DMS53 treated with DMSO at 0.1 percent for 48 hours (cell line): ENCODE results near the gene SF3B3.
"Not testable (repeated sequence)": the region's sequence is repeated elsewhere in the genome, so short reads cannot be mapped to it uniquely, and the experiment has no call there.

Experiments used
- DNase-seq: peaks from one replicate; lab custom pipeline; 2025; ENCODE audit not compliant: unreplicated experiment; lab: John Stamatoyannopoulos, UW

Gene SF3B3

DNA sequence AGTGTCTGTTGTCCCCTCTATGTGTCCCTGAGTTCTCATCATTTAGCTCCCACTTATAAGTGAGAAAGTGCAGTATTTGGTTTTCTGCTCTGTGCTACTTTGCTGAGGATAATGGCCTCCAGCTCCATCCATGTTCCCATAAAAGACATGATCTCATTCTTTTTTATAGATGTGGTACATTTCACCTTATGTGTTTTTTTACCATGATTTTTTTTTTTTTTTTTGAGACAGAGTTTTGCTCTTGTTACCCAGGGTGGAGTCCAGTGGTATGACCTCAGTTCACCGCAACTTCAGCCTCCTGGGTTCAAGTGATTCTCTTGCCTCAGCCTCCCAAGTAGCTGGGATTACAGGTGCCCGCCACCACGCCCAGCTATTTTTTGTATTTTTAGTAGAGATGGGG, 65.8 kb downstream of the SF3B3 start:
- not testable (repeated sequence) for DNase-seq

- no peak for DNase-seq
These were observed 66.4 kb downstream of the SF3B3 start for GRCh38 chr16:70589998-70590471.

GRCh38 chr16:70590722-70591415, 67.3 kb downstream of the SF3B3 start:
- no peak for DNase-seq

- DNase-seq = no peak
These were observed 68.0 kb downstream of the SF3B3 start for GRCh38 chr16:70591615-70592014.

DNA sequence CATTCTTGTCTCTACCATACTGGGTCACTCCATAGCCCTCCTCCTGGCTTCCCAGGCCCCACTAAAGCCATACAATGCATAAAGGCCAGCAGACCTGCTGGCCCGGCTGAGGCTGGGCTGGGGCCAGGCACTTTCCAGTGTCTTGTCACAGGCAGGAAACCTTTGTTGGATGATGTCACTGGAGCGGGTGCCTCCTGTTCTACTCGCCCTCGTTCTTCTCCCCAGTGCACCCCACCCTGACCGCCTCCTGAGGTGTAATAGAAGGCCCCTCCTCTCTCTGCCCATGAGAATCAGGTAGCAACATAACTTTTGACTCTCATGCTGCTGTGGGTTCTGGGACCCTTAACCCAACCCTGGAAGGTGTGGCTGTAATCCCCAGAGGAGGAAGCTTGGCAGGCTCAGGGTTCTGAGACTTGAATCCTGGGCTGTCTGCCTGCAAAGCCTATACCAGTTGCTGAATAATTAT, 68.5 kb downstream of the SF3B3 start:
- DNase-seq = no peak

DNA sequence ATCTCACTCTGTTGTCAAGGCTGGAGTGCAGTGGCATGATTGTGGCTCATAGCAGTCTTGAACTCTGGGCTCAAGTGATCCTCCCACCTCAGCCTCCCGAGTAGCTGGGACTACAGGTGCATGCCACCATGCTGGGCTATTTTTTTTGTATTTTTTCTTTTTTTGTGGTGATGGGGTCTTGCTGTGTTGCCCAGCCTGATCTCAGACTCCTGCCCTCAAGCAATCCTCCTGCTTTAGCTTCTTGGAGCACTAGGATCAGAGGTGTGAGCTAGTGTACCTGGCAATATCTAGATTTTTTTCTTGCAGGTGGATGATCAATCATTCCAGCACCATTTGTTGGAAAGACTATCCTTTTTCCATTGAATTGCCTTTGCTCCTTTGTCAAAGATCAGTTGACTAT, 69.9 kb downstream of the SF3B3 start:
- no peak for DNase-seq

DNA sequence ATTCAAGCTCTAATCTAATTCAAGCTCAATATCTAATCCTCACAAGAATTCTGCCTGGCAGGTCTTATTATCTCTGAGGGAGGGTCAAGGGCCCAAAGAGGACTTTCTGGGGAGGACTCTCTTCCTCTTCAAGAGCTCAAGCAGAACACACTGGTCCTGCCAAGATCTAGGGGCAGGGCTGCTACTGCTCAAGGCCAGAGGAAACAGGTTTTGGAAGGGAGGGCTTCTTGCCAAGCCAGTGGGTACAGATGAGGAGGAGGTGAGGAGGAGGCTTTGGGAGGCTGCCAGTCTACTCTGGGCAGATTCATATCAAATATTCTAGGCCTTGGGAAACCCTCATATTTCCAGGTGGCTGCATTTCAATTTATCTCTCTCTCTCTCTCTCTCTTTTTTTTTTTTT, 71.0 kb downstream of the SF3B3 start:
- DNase-seq = no peak

- DNase-seq = no peak
These were observed 73.7 kb downstream of the SF3B3 start for GRCh38 chr16:70597135-70597835.

DNA sequence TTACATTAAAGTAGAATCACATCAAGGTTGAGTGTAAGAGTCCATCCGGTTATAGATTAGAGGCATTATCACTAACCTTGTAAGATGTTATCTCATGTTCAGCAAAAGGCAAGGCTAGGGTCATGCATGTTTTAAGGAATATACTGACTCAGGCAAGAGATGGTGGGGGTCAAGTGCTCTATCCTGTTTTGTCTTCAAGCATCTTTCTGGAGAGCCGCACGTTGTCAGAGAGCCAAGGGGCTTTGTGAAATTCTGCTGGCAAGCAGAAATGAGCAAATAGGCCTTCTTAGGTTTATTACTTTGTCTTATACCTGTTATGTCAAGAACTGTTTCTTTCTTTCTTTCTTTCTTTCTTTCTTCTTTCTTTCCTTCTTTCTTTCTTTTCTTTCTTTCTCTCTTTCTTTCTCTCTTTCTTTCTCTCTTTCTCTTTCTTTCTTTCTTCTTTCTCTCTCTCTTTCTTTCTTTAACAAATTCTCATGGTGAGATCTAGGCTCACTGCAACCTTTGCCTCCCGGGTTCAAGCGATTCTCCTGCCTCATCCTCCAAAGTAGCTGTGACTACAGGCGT, 75.4 kb downstream of the SF3B3 start:
- no peak for DNase-seq

DNA sequence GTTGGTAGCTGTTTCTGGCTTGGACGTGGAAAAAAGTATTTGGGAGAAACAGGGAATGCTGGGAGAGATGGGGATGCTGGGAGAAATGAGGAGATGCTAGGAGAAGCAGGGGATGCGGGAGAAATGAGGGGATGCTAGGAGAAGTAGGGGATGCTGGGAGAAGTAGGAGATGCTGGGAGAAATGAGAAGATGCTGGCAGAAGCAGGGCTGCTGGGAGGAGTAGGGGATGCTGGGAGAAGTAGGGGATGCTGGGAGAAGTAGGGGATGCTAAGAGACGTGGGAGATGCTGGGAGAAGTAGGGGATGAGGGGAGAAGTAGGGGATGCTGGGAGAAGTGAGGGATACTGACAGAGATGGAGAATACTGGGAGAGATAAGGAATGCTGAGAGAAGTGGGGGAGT, 77.1 kb downstream of the SF3B3 start:
- DNase-seq = no peak

GRCh38 chr16:70601576-70602575, 78.3 kb downstream of the SF3B3 start:
- DNase-seq = no peak

DNA sequence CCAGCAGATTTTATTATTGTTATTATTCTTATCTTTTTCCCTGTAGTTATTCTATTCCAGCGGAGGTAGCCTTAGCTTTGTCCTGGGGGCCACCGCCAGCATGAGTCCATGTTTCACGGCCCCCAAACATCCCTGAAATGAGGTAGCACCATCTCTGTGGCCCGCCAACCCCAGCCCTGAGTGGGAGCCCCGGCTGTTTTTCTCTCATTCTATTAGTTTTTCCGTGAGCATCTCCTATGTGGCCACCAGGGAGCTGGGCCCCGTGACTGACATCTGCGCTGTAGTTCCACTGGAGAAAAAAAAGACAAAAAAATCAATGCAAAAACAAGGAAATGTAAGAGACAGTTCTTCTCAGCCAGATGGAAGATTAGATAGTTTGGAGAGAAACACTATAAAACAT, 79.2 kb downstream of the SF3B3 start:
- no peak for DNase-seq

- DNase-seq = no peak
These were observed 81.0 kb downstream of the SF3B3 start for GRCh38 chr16:70604407-70605282.

- DNase-seq = no peak
These were observed 81.7 kb downstream of the SF3B3 start for GRCh38 chr16:70605283-70605657.

DNA sequence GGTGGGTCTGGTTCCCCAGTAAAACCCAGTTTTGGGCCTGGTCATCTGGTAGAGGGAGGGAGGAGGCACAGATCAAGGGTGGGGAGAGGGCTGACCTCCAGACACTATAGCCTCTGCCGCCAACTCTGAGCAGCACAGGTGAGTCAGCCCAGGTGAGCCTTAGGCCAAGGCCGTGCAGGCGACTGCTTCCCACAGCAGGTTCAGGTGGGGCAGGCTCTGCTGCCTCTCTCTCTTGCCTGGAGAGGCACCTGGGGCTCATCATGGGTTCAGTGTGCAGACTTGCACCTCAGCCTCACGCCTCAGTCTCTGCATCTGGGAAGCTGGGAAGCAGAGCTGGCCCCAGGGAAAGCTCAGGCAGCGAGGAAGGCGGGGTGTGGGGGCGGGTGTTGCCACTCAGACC, 84.9 kb downstream of the SF3B3 start:
- no peak for DNase-seq

DNA sequence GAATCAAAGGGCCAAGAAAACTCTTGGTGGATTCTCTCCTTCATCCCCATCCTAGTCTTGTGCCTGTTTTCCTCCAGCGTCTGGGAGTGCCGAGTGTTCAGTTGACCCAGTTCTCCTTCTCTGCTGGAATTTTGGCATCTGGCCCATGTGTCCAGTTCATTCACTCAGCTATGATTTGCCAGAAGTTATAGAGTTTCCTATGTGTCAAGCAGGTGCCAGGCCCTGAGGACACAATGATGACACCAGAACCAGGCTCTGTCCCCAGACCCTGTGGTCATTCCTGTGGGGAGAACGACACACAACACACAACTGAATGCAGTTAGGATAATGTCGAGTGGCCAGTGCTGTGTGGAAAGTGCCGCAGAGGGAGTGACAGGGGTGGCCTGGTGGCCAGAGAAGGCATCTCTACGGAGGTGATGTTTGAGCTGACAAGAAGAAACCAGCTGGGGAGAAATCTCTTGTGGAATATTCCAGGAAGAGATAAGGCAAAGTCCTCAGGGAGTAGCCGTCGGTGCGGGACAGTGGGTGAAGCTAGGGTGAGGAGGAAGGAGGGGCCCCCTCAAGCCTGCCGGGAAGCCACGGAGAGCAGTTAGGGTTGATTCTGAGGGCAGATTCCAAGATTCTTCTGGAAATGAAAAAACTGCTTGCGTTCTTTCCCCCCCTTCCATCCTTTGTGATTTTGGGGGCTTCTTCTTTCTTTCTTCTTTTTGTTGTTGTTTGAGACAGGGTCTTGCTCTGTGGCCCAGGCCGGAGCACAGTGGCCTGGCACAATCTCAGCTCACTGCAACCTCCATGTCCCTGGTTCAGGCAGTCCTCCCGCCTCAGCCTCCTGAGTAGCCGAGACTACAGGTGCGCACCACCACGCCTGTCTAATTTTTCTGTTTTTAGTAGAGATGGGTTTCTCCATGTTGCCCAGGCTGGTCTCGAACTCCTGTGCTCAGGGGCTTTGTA, 86.9 kb downstream of the SF3B3 start:
- DNase-seq = no peak

DNA sequence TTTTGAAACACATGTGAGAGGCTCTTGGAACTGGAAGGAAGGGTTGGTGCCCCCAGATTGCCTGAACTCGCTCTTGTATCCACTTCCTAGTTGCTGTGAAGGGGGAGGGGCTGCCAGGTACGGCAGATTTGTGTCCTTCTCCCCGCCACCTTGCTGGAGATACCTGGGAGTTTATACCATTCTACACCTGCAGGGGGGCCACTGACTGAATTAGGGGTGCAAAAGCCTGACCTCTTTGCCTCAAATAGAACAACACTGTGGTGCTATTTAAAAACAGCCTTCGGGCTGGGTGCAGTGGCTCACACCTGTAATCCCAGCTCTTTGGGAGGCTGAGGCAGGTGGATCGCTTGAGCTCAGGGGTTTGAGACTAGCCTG, 87.6 kb downstream of the SF3B3 start:
- DNase-seq = no peak

DNA sequence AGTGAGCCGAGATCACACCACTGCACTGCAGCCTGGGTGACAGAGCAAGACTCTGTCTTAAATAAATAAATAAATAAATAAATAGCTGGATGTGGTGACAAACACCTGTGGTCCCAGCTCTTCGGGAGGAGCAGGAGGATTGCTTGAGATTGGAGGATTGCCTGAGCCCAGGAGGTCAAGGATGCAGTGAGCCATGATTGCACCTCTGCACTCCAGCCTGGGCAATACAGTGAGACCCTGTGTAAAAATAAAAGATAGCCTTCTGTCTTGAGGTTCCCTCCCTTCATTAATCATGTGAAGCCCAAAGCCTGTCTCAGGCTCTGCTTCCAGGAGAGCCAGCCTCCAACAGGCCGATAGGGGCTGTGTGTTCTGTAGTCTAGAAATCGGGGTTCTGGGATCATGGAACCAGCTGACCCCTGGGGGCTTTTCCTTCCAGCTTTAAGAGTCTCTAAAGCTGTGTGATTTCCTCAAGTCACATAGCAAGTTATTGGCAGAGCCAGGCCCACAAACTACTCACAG, 88.2 kb downstream of the SF3B3 start:
- DNase-seq = no peak

- DNase-seq = no peak
These were observed 89.3 kb downstream of the SF3B3 start for GRCh38 chr16:70612931-70613330.
